ENCODE data around the gene SYT8. TPM values are rescaled to one million over a fixed set of nuclear protein-coding genes. Genes with fewer than 3 reads are reported as not detected.

SYT8 gene
- total RNA-seq, 4 donors from 2014 or later: not detected

GRCh38 chr11:1838426-1839144 lies 3.8 kb downstream of the SYT8 start, which contains the start of gene TNNI2:
TNNI2 (plus strand) TSS chr11:1838981; CDS start chr11:1839697, 716 bp downstream.
- H3K27me3 ChIP-seq: no peaks in the 10 kb centered on the region
- peak; percentile 77 to 92 for DNase-seq
- H3K9me3 ChIP-seq: no peaks in the 10 kb centered on the region
- in situ Hi-C loops (cut with MboI; ENCODE audit: low sequenced_read_pairs in 4 of 4) (no loop called here), intact Hi-C loops (cut with DNase I; ENCODE audit: low total_unique reads) (loop anchor here (2.0 to 5.0 kb wide), 2 partner anchors 44 to 80 kb away; partner anchors contain the start of gene TNNT3)
- peak within 1 kb of the TSS; percentile 88 to 95 (median 92) for H3K27ac ChIP-seq
- no peaks in the 10 kb centered on the region for H3K36me3 ChIP-seq
- ATAC-seq: peak; percentile 56 to 75
- H3K4me1 ChIP-seq: peaks cover 0 to 28% of the 10 kb centered on the region in 2 donors
- TF ChIP-seq CTCF (IDR thresholded peaks at IDR 0.05 in 4 of 5, conservative IDR thresholded peaks at IDR 0.05 in 1 of 5): no peak
- peak; percentile 57 to 67 for TF ChIP-seq POLR2A (IDR thresholded peaks at IDR 0.05)
- H3K4me3 ChIP-seq: peak within 1 kb of the TSS; percentile 36 to 57 (median 40)

GRCh38 chr11:1839204-1839923 lies 4.6 kb downstream of the SYT8 start:
- TF ChIP-seq CTCF (IDR thresholded peaks at IDR 0.05 in 4 of 5, conservative IDR thresholded peaks at IDR 0.05 in 1 of 5): no peak
- no peak for TF ChIP-seq POLR2A (IDR thresholded peaks at IDR 0.05)
- intact Hi-C loops (cut with DNase I; ENCODE audit: low total_unique reads): loop anchor here (2.0 to 5.0 kb wide), 2 partner anchors 43 to 79 kb away; partner anchors contain the start of gene TNNT3
- peak in 1 of 2 donors; percentile 78 for DNase-seq
- in situ Hi-C loops (cut with MboI; ENCODE audit: low sequenced_read_pairs in 4 of 4): no loop called here
- Histone ChIP-seq H3K27me3 (no peaks in the 10 kb centered on the region), H3K4me3 (peak overlapping the region; percentile 36 to 57 (median 40)), H3K4me1 (peaks cover 0 to 28% of the 10 kb centered on the region in 2 donors), H3K9me3 (no peaks in the 10 kb centered on the region), H3K36me3 (no peaks in the 10 kb centered on the region), H3K27ac (peak overlapping the region; percentile 88 to 95 (median 92))
- peak; percentile 56 to 58 for ATAC-seq

GRCh38 chr11:1839924-1840779 lies 5.4 kb downstream of the SYT8 start:
- H3K27ac ChIP-seq: peak overlapping the region; percentile 88 to 95 (median 92)
- H3K4me1 ChIP-seq: peaks cover 0 to 28% of the 10 kb centered on the region in 2 donors
- no peaks in the 10 kb centered on the region for H3K36me3 ChIP-seq
- intact Hi-C loops (cut with DNase I; ENCODE audit: low total_unique reads) (loop anchor here (2.0 to 5.0 kb wide), 2 partner anchors 42 to 79 kb away; partner anchors contain the start of gene TNNT3), in situ Hi-C loops (cut with MboI; ENCODE audit: low sequenced_read_pairs in 4 of 4) (no loop called here)
- DNase-seq (peak in 1 of 2 donors; percentile 54), ATAC-seq (no peak)
- no peaks in the 10 kb centered on the region for H3K27me3 ChIP-seq
- TF ChIP-seq CTCF (IDR thresholded peaks at IDR 0.05 in 4 of 5, conservative IDR thresholded peaks at IDR 0.05 in 1 of 5) (no peak), POLR2A (IDR thresholded peaks at IDR 0.05) (no peak)
- H3K4me3 ChIP-seq: peak overlapping the region; percentile 25 to 57 (median 39)
- H3K9me3 ChIP-seq: no peaks in the 10 kb centered on the region

GRCh38 chr11:1840780-1841480 lies 6.1 kb downstream of the SYT8 start:
- H3K27ac ChIP-seq: peak overlapping the region; percentile 88 to 95 (median 92)
- H3K4me1 ChIP-seq: peaks cover 0 to 28% of the 10 kb centered on the region in 2 donors
- H3K27me3 ChIP-seq: no peaks in the 10 kb centered on the region
- H3K9me3 ChIP-seq: no peaks in the 10 kb centered on the region
- TF ChIP-seq POLR2A (IDR thresholded peaks at IDR 0.05): no peak
- TF ChIP-seq CTCF (IDR thresholded peaks at IDR 0.05 in 4 of 5, conservative IDR thresholded peaks at IDR 0.05 in 1 of 5): no peak
- DNase-seq (peak in 1 of 2 donors; percentile 21), ATAC-seq (no peak)
- peak overlapping the region in 2 of 4 donors; percentile 44 to 57 for H3K4me3 ChIP-seq
- no peaks in the 10 kb centered on the region for H3K36me3 ChIP-seq
- in situ Hi-C loops (cut with MboI; ENCODE audit: low sequenced_read_pairs in 4 of 4) (no loop called here), intact Hi-C loops (cut with DNase I; ENCODE audit: low total_unique reads) (no loop called here)

Measured in gastrocnemius medialis (tissue), 4 donors.